Measurements from ENCODE around the gene KRT2. TPM values are rescaled to one million over a fixed set of nuclear protein-coding genes. Genes with fewer than 3 reads are reported as not detected.
A peak's percentile ranks its signal among the peaks of the same experiment; 100 is the strongest.

KRT2 gene
- total RNA-seq, 6 experiments from 2014 or later: not detected

DNA sequence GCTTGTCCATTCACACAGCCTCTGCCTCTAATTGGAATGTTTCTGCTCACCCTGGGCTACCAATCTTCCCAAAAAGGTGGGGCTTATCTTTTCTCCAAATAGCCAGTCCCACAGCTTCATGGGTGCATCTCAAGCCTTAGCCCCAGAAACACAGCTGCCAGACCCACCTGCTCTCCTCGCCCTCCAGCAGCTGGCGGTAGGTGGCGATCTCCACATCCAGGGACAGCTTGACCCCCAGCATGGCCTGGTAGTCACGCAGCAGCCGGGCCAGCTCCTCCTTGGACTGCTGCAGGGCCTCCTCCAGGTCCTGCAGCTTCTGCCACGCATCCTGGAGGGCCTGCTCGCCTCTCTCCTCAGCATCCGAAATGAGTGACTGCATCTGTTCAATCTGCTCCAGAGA, 40.2 kb upstream of the KRT2 start:
- Histone ChIP-seq H3K36me3 (no peaks in the 10 kb centered on the region), H3K27me3 (no peaks in the 10 kb centered on the region), H3K9me3 (no peaks in the 10 kb centered on the region), H3K4me1 (peaks cover 0 to 4% (median 0%) of the 10 kb centered on the region in 4 donors), H3K27ac (no peak overlapping the region), H3K4me3 (no peak overlapping the region)
- intact Hi-C loops (cut with DNase I): no loop called here
- TF ChIP-seq, protein P1, sequence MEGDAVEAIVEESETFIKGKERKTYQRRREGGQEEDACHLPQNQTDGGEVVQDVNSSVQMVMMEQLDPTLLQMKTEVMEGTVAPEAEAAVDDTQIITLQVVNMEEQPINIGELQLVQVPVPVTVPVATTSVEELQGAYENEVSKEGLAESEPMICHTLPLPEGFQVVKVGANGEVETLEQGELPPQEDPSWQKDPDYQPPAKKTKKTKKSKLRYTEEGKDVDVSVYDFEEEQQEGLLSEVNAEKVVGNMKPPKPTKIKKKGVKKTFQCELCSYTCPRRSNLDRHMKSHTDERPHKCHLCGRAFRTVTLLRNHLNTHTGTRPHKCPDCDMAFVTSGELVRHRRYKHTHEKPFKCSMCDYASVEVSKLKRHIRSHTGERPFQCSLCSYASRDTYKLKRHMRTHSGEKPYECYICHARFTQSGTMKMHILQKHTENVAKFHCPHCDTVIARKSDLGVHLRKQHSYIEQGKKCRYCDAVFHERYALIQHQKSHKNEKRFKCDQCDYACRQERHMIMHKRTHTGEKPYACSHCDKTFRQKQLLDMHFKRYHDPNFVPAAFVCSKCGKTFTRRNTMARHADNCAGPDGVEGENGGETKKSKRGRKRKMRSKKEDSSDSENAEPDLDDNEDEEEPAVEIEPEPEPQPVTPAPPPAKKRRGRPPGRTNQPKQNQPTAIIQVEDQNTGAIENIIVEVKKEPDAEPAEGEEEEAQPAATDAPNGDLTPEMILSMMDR (IDR thresholded peaks at IDR 0.05): no peak
- TF ChIP-seq POLR2A (IDR thresholded peaks at IDR 0.05): no peak
- WGBS (ENCODE audit: insufficient coverage, low coverage, low lambda C conversion rate, missing lambda C conversion rate): no CpG with 5 or more reads among the region's 8 CpGs
- no peak for ATAC-seq
- no peak for DNase-seq

- DNase-seq (no peak), ATAC-seq (no peak)
- no peaks in the 10 kb centered on the region for H3K9me3 ChIP-seq
- intact Hi-C loops (cut with DNase I): no loop called here
- H3K36me3 ChIP-seq: no peaks in the 10 kb centered on the region
- H3K27me3 ChIP-seq: no peaks in the 10 kb centered on the region
- 34% methylated on average over 2 of the region's 2 CpGs for WGBS (ENCODE audit: insufficient coverage, low coverage, low lambda C conversion rate, missing lambda C conversion rate)
- H3K27ac ChIP-seq: no peak overlapping the region
- H3K4me3 ChIP-seq: no peak overlapping the region
- H3K4me1 ChIP-seq: peaks cover 0 to 4% (median 0%) of the 10 kb centered on the region in 4 donors
- TF ChIP-seq, protein P1 (IDR thresholded peaks at IDR 0.05): no peak
- no peak for TF ChIP-seq POLR2A (IDR thresholded peaks at IDR 0.05)
Measured at GRCh38 chr12:52691841-52692150, 39.8 kb upstream of the KRT2 start.

DNA sequence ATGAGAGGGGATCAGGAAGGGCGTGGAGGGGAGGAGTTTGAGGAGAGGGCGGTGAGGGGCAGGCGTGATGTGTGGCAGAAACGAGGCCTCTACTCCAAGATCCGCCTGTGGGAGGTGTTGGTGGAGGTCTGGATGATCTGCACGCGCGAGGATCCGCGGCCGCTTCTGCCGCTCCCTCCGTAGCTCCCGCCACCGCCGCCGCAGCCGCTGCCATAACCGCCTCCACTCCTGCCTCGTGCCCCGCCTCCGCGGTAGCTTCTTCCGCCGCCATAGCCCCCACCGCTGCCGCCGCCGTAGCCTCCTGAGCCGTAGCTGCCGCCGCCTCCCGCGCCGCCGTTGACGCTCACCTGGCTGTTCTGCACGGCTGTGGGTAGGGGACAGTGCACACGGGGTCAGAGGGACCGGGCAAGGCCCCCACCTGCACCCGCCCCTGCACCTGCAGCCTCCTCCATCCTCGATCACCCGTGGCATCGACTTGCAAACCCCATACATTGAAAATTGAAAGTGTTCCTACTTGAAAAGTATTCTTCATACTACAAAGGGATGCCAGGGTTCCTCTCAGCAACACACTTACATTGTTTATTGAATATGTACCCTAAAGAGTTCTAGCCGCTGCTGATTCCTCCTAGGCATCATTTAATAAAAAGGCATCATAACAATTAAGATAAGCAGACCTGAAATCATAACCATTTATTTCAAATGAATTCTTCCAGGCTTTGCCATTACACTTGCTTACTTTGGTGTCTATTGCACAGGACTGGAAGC, 39.2 kb upstream of the KRT2 start:
- intact Hi-C loops (cut with DNase I): no loop called here
- WGBS (ENCODE audit: insufficient coverage, low coverage, low lambda C conversion rate, missing lambda C conversion rate): 20% methylated on average over 6 of the region's 45 CpGs
- Histone ChIP-seq H3K4me3 (no peak overlapping the region), H3K4me1 (peaks cover 0 to 4% (median 0%) of the 10 kb centered on the region in 4 donors), H3K27ac (no peak overlapping the region), H3K27me3 (no peaks in the 10 kb centered on the region), H3K9me3 (no peaks in the 10 kb centered on the region), H3K36me3 (no peaks in the 10 kb centered on the region)
- TF ChIP-seq POLR2A (IDR thresholded peaks at IDR 0.05): no peak
- TF ChIP-seq, protein P1 (IDR thresholded peaks at IDR 0.05): no peak
- ATAC-seq: peak in 2 of 4 donors; percentile 16 to 33
- DNase-seq: peak in 1 of 3 donors; percentile 27

GRCh38 chr12:52690351-52691075, 38.5 kb upstream of the KRT2 start:
- no peak overlapping the region for H3K27ac ChIP-seq
- no peak overlapping the region for H3K4me3 ChIP-seq
- WGBS (ENCODE audit: insufficient coverage, low coverage, low lambda C conversion rate, missing lambda C conversion rate): 52% methylated on average over 6 of the region's 8 CpGs
- no peak for ATAC-seq
- H3K9me3 ChIP-seq: no peaks in the 10 kb centered on the region
- H3K36me3 ChIP-seq: no peaks in the 10 kb centered on the region
- intact Hi-C loops (cut with DNase I): no loop called here
- TF ChIP-seq POLR2A (IDR thresholded peaks at IDR 0.05): no peak
- TF ChIP-seq, protein P1 (IDR thresholded peaks at IDR 0.05): no peak
- no peaks in the 10 kb centered on the region for H3K27me3 ChIP-seq
- peaks cover 0 to 4% (median 0%) of the 10 kb centered on the region in 4 donors for H3K4me1 ChIP-seq
- no peak for DNase-seq
